CD14-positive monocyte (primary cell): ENCODE data around the gene HSPA14. TPM values are rescaled to one million over a fixed set of nuclear protein-coding genes. Genes with fewer than 3 reads are reported as not detected.

ENCODE experiments used
- DNase-seq, 3 donors: peaks; one replicate each; pipeline ENCODE4 v3.0.0-alpha.2; 2011 to 2022
- H2AFZ ChIP-seq: 2 replicates; pipeline ENCODE4 v1.6.0; 2012; ENCODE audit warnings: mild to moderate bottlenecking, low read depth, low read length, inconsistent platforms; ENCODE audit not compliant: insufficient read depth, poor library complexity, severe bottlenecking
- H3K27ac ChIP-seq, 2 donors: 1 replicate in 1 of 2; 2 replicates in 1 of 2; pipeline ENCODE4 v1.5.1; 2012 to 2013; ENCODE audit warnings: low read length in 2 of 2, control low read depth in 1 of 2, inconsistent platforms in 1 of 2, low read depth in 1 of 2, mild to moderate bottlenecking in 1 of 2
- H3K27me3 ChIP-seq, 2 donors: one replicate each; pipeline versions ENCODE4 v1.6.0 to v1.6.1; 2011 to 2013; ENCODE audit warnings: low read length in 2 of 2; ENCODE audit not compliant: control insufficient read depth in 2 of 2, insufficient read depth in 2 of 2
- H3K36me3 ChIP-seq, 2 donors: replicated peaks in 1 of 2; 1 replicate in 1 of 2; 2 replicates in 1 of 2; pipeline versions ENCODE4 v1.5.1 to v1.6.1; 2012 to 2013; ENCODE audit warnings: low read length in 2 of 2, control low read depth in 1 of 2, inconsistent platforms in 1 of 2, mild to moderate bottlenecking in 1 of 2; ENCODE audit not compliant: insufficient read depth in 2 of 2, control insufficient read depth in 1 of 2
- H3K4me1 ChIP-seq, 2 donors: 1 replicate in 1 of 2; 2 replicates in 1 of 2; pipeline versions ENCODE4 v1.5.1 to v1.6.1; 2012 to 2013; ENCODE audit warnings: low read length in 2 of 2, control low read depth in 1 of 2, inconsistent platforms in 1 of 2, mild to moderate bottlenecking in 1 of 2, moderate library complexity in 1 of 2; ENCODE audit not compliant: insufficient read depth in 2 of 2, control insufficient read depth in 1 of 2
- H3K4me2 ChIP-seq: replicated peaks from 2 replicates; pipeline ENCODE3; 2012; ENCODE audit warnings: low read length, moderate library complexity, mild to moderate bottlenecking; ENCODE audit not compliant: poor library complexity, severe bottlenecking; ENCODE audit errors: extremely low read depth
- H3K4me3 ChIP-seq, 3 experiments: fragments of 200-600 bp in 1 of 3; sonication (generic) in 1 of 3; replicated peaks in 1 of 3; 1 replicate in 2 of 3; 2 replicates in 1 of 3; pipeline ENCODE4 v1.5.1; 2011 to 2013; ENCODE audit warnings: low read length in 3 of 3, mild to moderate bottlenecking in 3 of 3, control low read depth in 2 of 3, low read depth in 2 of 3, inconsistent platforms in 1 of 3, moderate library complexity in 1 of 3
- H3K79me2 ChIP-seq: 2 replicates; pipeline ENCODE4 v1.6.0; 2012; ENCODE audit warnings: mild to moderate bottlenecking, control low read depth, inconsistent platforms, low read length, moderate library complexity; ENCODE audit not compliant: insufficient read depth
- H3K9ac ChIP-seq: 2 replicates; pipeline ENCODE4 v1.6.0; 2017; ENCODE audit warnings: low read length, mild to moderate bottlenecking; ENCODE audit not compliant: insufficient read depth, poor library complexity, severe bottlenecking
- H3K9me3 ChIP-seq, 2 donors: replicated peaks in 1 of 2; 1 replicate in 1 of 2; 2 replicates in 1 of 2; pipeline versions ENCODE4 v1.5.1 to v1.6.1; 2012 to 2013; ENCODE audit warnings: low read length in 2 of 2, control low read depth in 1 of 2; ENCODE audit not compliant: control insufficient read depth in 1 of 2, insufficient read depth in 1 of 2
- H4K20me1 ChIP-seq: 2 replicates; pipeline ENCODE4 v1.6.0; 2012; ENCODE audit warnings: mild to moderate bottlenecking, low read length, control low read depth, moderate library complexity; ENCODE audit not compliant: insufficient read depth
- H3K27ac Mint-ChIP-seq, 7 donors: one replicate each; pipeline ENCODE4 v1.8.0; 2020; ENCODE audit warnings: mild to moderate bottlenecking in 7 of 7, mixed read lengths in 7 of 7, moderate library complexity in 6 of 7, inconsistent platforms in 2 of 7
- H3K27me3 Mint-ChIP-seq, 3 donors: one replicate each; pipeline ENCODE4 v1.8.0; 2021 to 2022; ENCODE audit warnings: low read depth in 3 of 3, mild to moderate bottlenecking in 3 of 3, mixed read lengths in 3 of 3, moderate library complexity in 3 of 3, inconsistent platforms in 1 of 3
- H3K36me3 Mint-ChIP-seq, 2 donors: one replicate each; pipeline ENCODE4 v1.8.0; 2020; ENCODE audit warnings: mixed read lengths in 2 of 2, inconsistent platforms in 1 of 2, mild to moderate bottlenecking in 1 of 2
- H3K4me1 Mint-ChIP-seq: one replicate; pipeline ENCODE4 v1.8.0; 2020; ENCODE audit warnings: mild to moderate bottlenecking, mixed read lengths
- H3K4me3 Mint-ChIP-seq, 2 donors: one replicate each; pipeline ENCODE4 v1.8.0; 2020; ENCODE audit warnings: mild to moderate bottlenecking in 2 of 2, mixed read lengths in 2 of 2, moderate library complexity in 1 of 2
- H3K9me3 Mint-ChIP-seq, 7 donors: one replicate each; pipeline ENCODE4 v1.8.0; 2020 to 2022; ENCODE audit warnings: mixed read lengths in 7 of 7, mild to moderate bottlenecking in 6 of 7, moderate library complexity in 6 of 7, inconsistent platforms in 2 of 7
- CTCF ChIP-seq: fragments of 200-600 bp; IDR thresholded peaks from one replicate; pipeline ENCODE4 v1.8.0; 2022; ENCODE audit warnings: antibody characterized with exemption, mild to moderate bottlenecking
- WGBS: methylation state at CpG from one replicate; pipeline ENCODE4 v1.1.5; 2013; ENCODE audit warnings: missing lambda C conversion rate; ENCODE audit not compliant: insufficient coverage; 5-methylcytosine and 5-hydroxymethylcytosine counted together
- intact Hi-C, 2 donors: fragments of 100-400 bp; cut with micrococcal nuclease; formaldehyde crosslinking; loops; one replicate each; pipeline versions ENCODE4 v1.15.0 to v1.15.1; 2023
- polyA plus RNA-seq, 3 donors: library from polyadenylated mRNA; depleted of rRNA in 1 of 3; unstranded in 2 of 3; stranded (reverse) in 1 of 3; fragments of 300-500 nt in 2 of 3; fragments of >200 nt in 1 of 3; fragmentation: Illumina TruSeq in 2 of 3; gene quantifications; 1 replicate in 2 of 3; 2 replicates in 1 of 3; pipeline ENCODE4 v1.2.3, GENCODE V29; 2012 to 2021

Gene HSPA14
- polyA plus RNA-seq, 3 donors = 10.4 to 19.3 (median 15.4) TPM

- Histone ChIP-seq H3K79me2 (peaks cover under 1% of the 10 kb centered on the region), H3K27ac (no peak overlapping the region), H3K36me3 (no peaks in the 10 kb centered on the region), H3K4me1 (peaks cover 7 to 10% of the 10 kb centered on the region in 2 donors), H3K4me2 (no peak overlapping the region), H4K20me1 (no peaks in the 10 kb centered on the region), H3K9ac (no peak overlapping the region), H3K4me3 (no peak overlapping the region), H2AFZ (no peak overlapping the region), H3K27me3 (no peaks in the 10 kb centered on the region), H3K9me3 (no peaks in the 10 kb centered on the region)
- H3K4me1 Mint-ChIP-seq = peaks cover 8% of the 10 kb centered on the region
- TF ChIP-seq CTCF = no peak
- H3K36me3 Mint-ChIP-seq = no peaks in the 10 kb centered on the region
- H3K9me3 Mint-ChIP-seq = no peaks in the 10 kb centered on the region
- WGBS = 70% methylated on average over 2 of the region's 3 CpGs
- intact Hi-C loops = loop anchor here in 1 of 2 donors (10.0 kb wide), 1 partner anchor 122 kb away; the partner anchor contains the start of genes DCLRE1C and MEIG1
- no peak overlapping the region for H3K4me3 Mint-ChIP-seq
- DNase-seq = no peak
- peaks cover 0 to 2% (median 1%) of the 10 kb centered on the region in 3 donors for H3K27me3 Mint-ChIP-seq
- no peak overlapping the region for H3K27ac Mint-ChIP-seq
Observed at GRCh38 chr10:14833106-14833505, 5.0 kb upstream of the HSPA14 start.

GRCh38 chr10:14836208-14836607, 1.9 kb upstream of the HSPA14 start:
- H3K27me3 ChIP-seq = no peaks in the 10 kb centered on the region
- no peaks in the 10 kb centered on the region for H4K20me1 ChIP-seq
- H3K27ac ChIP-seq = no peak overlapping the region
- no peak for TF ChIP-seq CTCF
- no peak for DNase-seq
- H2AFZ ChIP-seq = no peak overlapping the region
- no CpG with 5 or more reads among the region's 2 CpGs for WGBS
- Mint-ChIP-seq H3K27me3 (peaks cover 0 to 2% (median 1%) of the 10 kb centered on the region in 3 donors), H3K36me3 (peaks cover 11 to 13% of the 10 kb centered on the region in 2 donors), H3K4me1 (peaks cover 18% of the 10 kb centered on the region), H3K27ac (no peak overlapping the region), H3K9me3 (no peaks in the 10 kb centered on the region), H3K4me3 (no peak overlapping the region)
- no peak overlapping the region for H3K9ac ChIP-seq
- no peak overlapping the region for H3K4me2 ChIP-seq
- peaks cover 18 to 21% of the 10 kb centered on the region in 2 donors for H3K4me1 ChIP-seq
- H3K4me3 ChIP-seq = no peak overlapping the region
- intact Hi-C loops = loop anchor here (5.0 to 10.0 kb wide), 5 partner anchors 116 to 334 kb away; partner anchors contain the start of genes DCLRE1C (in 2 of the 2), MEIG1 (in 1 of the 2) and RPP38 (in 1 of the 2)
- peaks cover 28% of the 10 kb centered on the region for H3K79me2 ChIP-seq
- H3K36me3 ChIP-seq = peaks cover 2 to 9% of the 10 kb centered on the region in 2 donors
- H3K9me3 ChIP-seq = no peaks in the 10 kb centered on the region
